CD14-positive monocyte (primary cell): Measurements from ENCODE around the gene MMGT1. TPM values are rescaled to one million over a fixed set of nuclear protein-coding genes. Genes with fewer than 3 reads are reported as not detected.

Experiments
- DNase-seq, 3 donors: peaks; one replicate each; pipeline ENCODE4 v3.0.0-alpha.2; 2011 to 2022
- H2AFZ ChIP-seq: 2 replicates; pipeline ENCODE4 v1.6.0; 2012; ENCODE audit warnings: mild to moderate bottlenecking, low read depth, low read length, inconsistent platforms; ENCODE audit not compliant: insufficient read depth, poor library complexity, severe bottlenecking
- H3K27ac ChIP-seq, 2 donors: 1 replicate in 1 of 2; 2 replicates in 1 of 2; pipeline ENCODE4 v1.5.1; 2012 to 2013; ENCODE audit warnings: low read length in 2 of 2, control low read depth in 1 of 2, inconsistent platforms in 1 of 2, low read depth in 1 of 2, mild to moderate bottlenecking in 1 of 2
- H3K27me3 ChIP-seq, 2 donors: one replicate each; pipeline versions ENCODE4 v1.6.0 to v1.6.1; 2011 to 2013; ENCODE audit warnings: low read length in 2 of 2; ENCODE audit not compliant: control insufficient read depth in 2 of 2, insufficient read depth in 2 of 2
- H3K36me3 ChIP-seq, 2 donors: replicated peaks in 1 of 2; 1 replicate in 1 of 2; 2 replicates in 1 of 2; pipeline versions ENCODE4 v1.5.1 to v1.6.1; 2012 to 2013; ENCODE audit warnings: low read length in 2 of 2, control low read depth in 1 of 2, inconsistent platforms in 1 of 2, mild to moderate bottlenecking in 1 of 2; ENCODE audit not compliant: insufficient read depth in 2 of 2, control insufficient read depth in 1 of 2
- H3K4me1 ChIP-seq, 2 donors: 1 replicate in 1 of 2; 2 replicates in 1 of 2; pipeline versions ENCODE4 v1.5.1 to v1.6.1; 2012 to 2013; ENCODE audit warnings: low read length in 2 of 2, control low read depth in 1 of 2, inconsistent platforms in 1 of 2, mild to moderate bottlenecking in 1 of 2, moderate library complexity in 1 of 2; ENCODE audit not compliant: insufficient read depth in 2 of 2, control insufficient read depth in 1 of 2
- H3K4me2 ChIP-seq: replicated peaks from 2 replicates; pipeline ENCODE3; 2012; ENCODE audit warnings: low read length, moderate library complexity, mild to moderate bottlenecking; ENCODE audit not compliant: poor library complexity, severe bottlenecking; ENCODE audit errors: extremely low read depth
- H3K4me3 ChIP-seq, 3 experiments: fragments of 200-600 bp in 1 of 3; sonication (generic) in 1 of 3; replicated peaks in 1 of 3; 1 replicate in 2 of 3; 2 replicates in 1 of 3; pipeline ENCODE4 v1.5.1; 2011 to 2013; ENCODE audit warnings: low read length in 3 of 3, mild to moderate bottlenecking in 3 of 3, control low read depth in 2 of 3, low read depth in 2 of 3, inconsistent platforms in 1 of 3, moderate library complexity in 1 of 3
- H3K79me2 ChIP-seq: 2 replicates; pipeline ENCODE4 v1.6.0; 2012; ENCODE audit warnings: mild to moderate bottlenecking, control low read depth, inconsistent platforms, low read length, moderate library complexity; ENCODE audit not compliant: insufficient read depth
- H3K9ac ChIP-seq: 2 replicates; pipeline ENCODE4 v1.6.0; 2017; ENCODE audit warnings: low read length, mild to moderate bottlenecking; ENCODE audit not compliant: insufficient read depth, poor library complexity, severe bottlenecking
- H3K9me3 ChIP-seq, 2 donors: replicated peaks in 1 of 2; 1 replicate in 1 of 2; 2 replicates in 1 of 2; pipeline versions ENCODE4 v1.5.1 to v1.6.1; 2012 to 2013; ENCODE audit warnings: low read length in 2 of 2, control low read depth in 1 of 2; ENCODE audit not compliant: control insufficient read depth in 1 of 2, insufficient read depth in 1 of 2
- H4K20me1 ChIP-seq: 2 replicates; pipeline ENCODE4 v1.6.0; 2012; ENCODE audit warnings: mild to moderate bottlenecking, low read length, control low read depth, moderate library complexity; ENCODE audit not compliant: insufficient read depth
- H3K27ac Mint-ChIP-seq, 7 donors: one replicate each; pipeline ENCODE4 v1.8.0; 2020; ENCODE audit warnings: mild to moderate bottlenecking in 7 of 7, mixed read lengths in 7 of 7, moderate library complexity in 6 of 7, inconsistent platforms in 2 of 7
- H3K27me3 Mint-ChIP-seq, 3 donors: one replicate each; pipeline ENCODE4 v1.8.0; 2021 to 2022; ENCODE audit warnings: low read depth in 3 of 3, mild to moderate bottlenecking in 3 of 3, mixed read lengths in 3 of 3, moderate library complexity in 3 of 3, inconsistent platforms in 1 of 3
- H3K36me3 Mint-ChIP-seq, 2 donors: one replicate each; pipeline ENCODE4 v1.8.0; 2020; ENCODE audit warnings: mixed read lengths in 2 of 2, inconsistent platforms in 1 of 2, mild to moderate bottlenecking in 1 of 2
- H3K4me1 Mint-ChIP-seq: one replicate; pipeline ENCODE4 v1.8.0; 2020; ENCODE audit warnings: mild to moderate bottlenecking, mixed read lengths
- H3K4me3 Mint-ChIP-seq, 2 donors: one replicate each; pipeline ENCODE4 v1.8.0; 2020; ENCODE audit warnings: mild to moderate bottlenecking in 2 of 2, mixed read lengths in 2 of 2, moderate library complexity in 1 of 2
- H3K9me3 Mint-ChIP-seq, 7 donors: one replicate each; pipeline ENCODE4 v1.8.0; 2020 to 2022; ENCODE audit warnings: mixed read lengths in 7 of 7, mild to moderate bottlenecking in 6 of 7, moderate library complexity in 6 of 7, inconsistent platforms in 2 of 7
- WGBS: methylation state at CpG from one replicate; pipeline ENCODE4 v1.1.5; 2013; ENCODE audit warnings: missing lambda C conversion rate; ENCODE audit not compliant: insufficient coverage; 5-methylcytosine and 5-hydroxymethylcytosine counted together
- intact Hi-C, 2 donors: fragments of 100-400 bp; cut with micrococcal nuclease; formaldehyde crosslinking; loops; one replicate each; pipeline versions ENCODE4 v1.15.0 to v1.15.1; 2023
- polyA plus RNA-seq, 3 donors: library from polyadenylated mRNA; depleted of rRNA in 1 of 3; unstranded in 2 of 3; stranded (reverse) in 1 of 3; fragments of 300-500 nt in 2 of 3; fragments of >200 nt in 1 of 3; fragmentation: Illumina TruSeq in 2 of 3; gene quantifications; 1 replicate in 2 of 3; 2 replicates in 1 of 3; pipeline ENCODE4 v1.2.3, GENCODE V29; 2012 to 2021
- TF ChIP-seq, protein P1 (sequence below): fragments of 200-600 bp; IDR thresholded peaks from one replicate; pipeline ENCODE4 v1.8.0; 2022; ENCODE audit warnings: antibody characterized with exemption, mild to moderate bottlenecking

The MMGT1 gene
- polyA plus RNA-seq, 3 donors = 11.7 to 14.2 (median 11.8) TPM

GRCh38 chrX:135977611-135978010, 3.8 kb upstream of the MMGT1 start:
- Histone ChIP-seq H3K27ac (no peak overlapping the region), H3K36me3 (no peaks in the 10 kb centered on the region), H3K79me2 (peaks cover 6% of the 10 kb centered on the region), H3K9ac (no peak overlapping the region), H3K4me3 (no peak overlapping the region), H2AFZ (no peak overlapping the region), H3K4me1 (peaks cover 22 to 25% of the 10 kb centered on the region in 2 donors), H3K4me2 (no peak overlapping the region), H3K9me3 (no peaks in the 10 kb centered on the region), H4K20me1 (no peaks in the 10 kb centered on the region), H3K27me3 (no peaks in the 10 kb centered on the region)
- no CpG with 5 or more reads among the region's 4 CpGs for WGBS
- Mint-ChIP-seq H3K4me3 (no peak overlapping the region), H3K27me3 (peaks cover 0 to 13% (median 2%) of the 10 kb centered on the region in 3 donors), H3K36me3 (no peaks in the 10 kb centered on the region), H3K4me1 (peaks cover 32% of the 10 kb centered on the region), H3K9me3 (peaks cover 0 to 3% (median 0%) of the 10 kb centered on the region in 7 donors), H3K27ac (peak overlapping the region in 1 of 7 donors; percentile 12)
- intact Hi-C loops = no loop called here
- no peak for DNase-seq
- TF ChIP-seq, protein P1, sequence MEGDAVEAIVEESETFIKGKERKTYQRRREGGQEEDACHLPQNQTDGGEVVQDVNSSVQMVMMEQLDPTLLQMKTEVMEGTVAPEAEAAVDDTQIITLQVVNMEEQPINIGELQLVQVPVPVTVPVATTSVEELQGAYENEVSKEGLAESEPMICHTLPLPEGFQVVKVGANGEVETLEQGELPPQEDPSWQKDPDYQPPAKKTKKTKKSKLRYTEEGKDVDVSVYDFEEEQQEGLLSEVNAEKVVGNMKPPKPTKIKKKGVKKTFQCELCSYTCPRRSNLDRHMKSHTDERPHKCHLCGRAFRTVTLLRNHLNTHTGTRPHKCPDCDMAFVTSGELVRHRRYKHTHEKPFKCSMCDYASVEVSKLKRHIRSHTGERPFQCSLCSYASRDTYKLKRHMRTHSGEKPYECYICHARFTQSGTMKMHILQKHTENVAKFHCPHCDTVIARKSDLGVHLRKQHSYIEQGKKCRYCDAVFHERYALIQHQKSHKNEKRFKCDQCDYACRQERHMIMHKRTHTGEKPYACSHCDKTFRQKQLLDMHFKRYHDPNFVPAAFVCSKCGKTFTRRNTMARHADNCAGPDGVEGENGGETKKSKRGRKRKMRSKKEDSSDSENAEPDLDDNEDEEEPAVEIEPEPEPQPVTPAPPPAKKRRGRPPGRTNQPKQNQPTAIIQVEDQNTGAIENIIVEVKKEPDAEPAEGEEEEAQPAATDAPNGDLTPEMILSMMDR = no peak

DNA sequence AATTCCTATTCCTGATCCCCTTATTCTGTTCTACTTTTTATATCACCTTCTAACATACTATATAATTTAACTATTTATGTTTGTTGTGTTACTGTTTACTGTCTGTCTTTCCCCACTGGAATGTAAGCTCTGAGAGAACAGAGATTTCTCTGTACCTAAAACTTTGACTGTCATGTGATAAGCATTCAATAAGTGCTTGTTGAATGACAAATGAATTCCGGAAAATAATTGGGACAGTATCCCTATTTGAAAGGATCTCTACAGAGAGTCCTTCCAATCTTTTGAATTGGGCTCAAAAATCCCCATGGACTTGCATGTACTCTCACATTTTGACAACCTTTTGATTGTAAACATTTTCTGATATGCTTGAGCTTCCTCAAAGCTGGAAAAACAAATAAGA, 1.6 kb upstream of the MMGT1 start:
- no CpG with 5 or more reads among the region's 1 CpG for WGBS

More for the DNA sequence above, 1.6 kb upstream of the MMGT1 start:
- Histone ChIP-seq H3K9me3 (no peaks in the 10 kb centered on the region), H3K36me3 (no peaks in the 10 kb centered on the region), H2AFZ (no peak overlapping the region), H3K79me2 (peaks cover 23% of the 10 kb centered on the region), H3K4me1 (peaks cover 9 to 10% of the 10 kb centered on the region in 2 donors), H3K4me2 (no peak overlapping the region), H3K27me3 (no peaks in the 10 kb centered on the region), H3K27ac (no peak overlapping the region), H4K20me1 (no peaks in the 10 kb centered on the region), H3K4me3 (no peak overlapping the region), H3K9ac (no peak overlapping the region)
- Mint-ChIP-seq H3K27me3 (peaks cover 0 to 13% (median 0%) of the 10 kb centered on the region in 3 donors), H3K9me3 (peaks cover 0 to 2% (median 0%) of the 10 kb centered on the region in 7 donors), H3K27ac (no peak overlapping the region), H3K4me3 (no peak overlapping the region), H3K36me3 (peaks cover 0 to under 1% of the 10 kb centered on the region in 2 donors), H3K4me1 (peaks cover 24% of the 10 kb centered on the region)
- TF ChIP-seq, protein P1 = no peak
- DNase-seq = no peak
- intact Hi-C loops = no loop called here
